HCT116 (cell line): ENCODE data around the gene CYP46A1. TPM values are rescaled to one million over a fixed set of nuclear protein-coding genes. Genes with fewer than 3 reads are reported as not detected.

Source experiments
- ATAC-seq: fragments of 200-7000 bp; cut with Tn5 transposase; 2 replicates; pipeline ENCODE4 v1.9.1; 2020; ENCODE audit warnings: mild to moderate bottlenecking, moderate library complexity
- BruUV-seq: library from RNA; stranded (reverse); fragments of 400-500 nt; replicated peaks from 2 replicates; lab custom pipeline; 2021; lab: Mats Ljungman, UMichigan
- CTCF ChIA-PET: fragments of 300-600 bp; sonication (Branson Sonifier 250); formaldehyde crosslinking; loops from one replicate; lab custom pipeline; 2021; ENCODE audit warnings: antibody characterized with exemption; lab: Charles Lee
- POLR2A ChIA-PET: fragments of 300-600, 350-600 bp; sonication (Branson Sonifier 250); formaldehyde crosslinking; loops from one replicate; lab custom pipeline; 2021; ENCODE audit warnings: antibody characterized with exemption; lab: Charles Lee
- RAD21 ChIA-PET, 2 experiments: fragments of 300-600 bp; sonication (Branson Sonifier 250); formaldehyde crosslinking; loops; one replicate each; lab custom pipeline; 2023; ENCODE audit warnings: low total read pairs in 2 of 2; ENCODE audit not compliant: uncharacterized antibody in 2 of 2, unreplicated experiment in 2 of 2, low non-redundant PET in 1 of 2; lab: Charles Lee
- DNase-seq: peaks from one replicate; pipeline ENCODE4 v3.0.0-alpha.2; 2010; ENCODE audit warnings: low read depth, low spot score
- H2AFZ ChIP-seq: fragments of 200-600 bp; shearing (Covaris generic), sonication (generic); 2 replicates; pipeline ENCODE4 v1.6.1; 2017; ENCODE audit warnings: low read depth, mixed run types, mixed read lengths, antibody characterized with exemption, low read length; ENCODE audit not compliant: poor library complexity, severe bottlenecking
- H3K27ac ChIP-seq: 2 replicates; pipeline ENCODE4 v1.5.1; 2012; ENCODE audit warnings: low read depth, low read length
- H3K27me3 ChIP-seq: fragments of 200-600 bp; sonication (generic); 2 replicates; pipeline ENCODE4 v1.6.1; 2016; ENCODE audit warnings: mixed run types, low read length, mixed read lengths; ENCODE audit not compliant: insufficient read depth
- H3K36me3 ChIP-seq, 2 experiments: fragments of 200-500 bp in 1 of 2; fragments of 200-600 bp in 1 of 2; sonication (Bioruptor generic) in 1 of 2; sonication (generic) in 1 of 2; 2 replicates each; pipeline versions ENCODE4 v1.5.1 to v1.6.1; 2014 to 2016; ENCODE audit warnings: low read length in 2 of 2, inconsistent platforms in 1 of 2, mixed read lengths in 1 of 2, mixed run types in 1 of 2; ENCODE audit not compliant: insufficient read depth in 2 of 2, control insufficient read depth in 1 of 2
- H3K4me1 ChIP-seq, 2 experiments: fragments of 200-600 bp in 1 of 2; sonication (generic) in 1 of 2; 2 replicates each; pipeline versions ENCODE4 v1.5.1 to v1.6.1; 2012 to 2017; ENCODE audit warnings: low read length in 2 of 2, inconsistent platforms in 1 of 2, mild to moderate bottlenecking in 1 of 2, mixed read lengths in 1 of 2, mixed run types in 1 of 2, moderate library complexity in 1 of 2; ENCODE audit not compliant: insufficient read depth in 2 of 2, control insufficient read depth in 1 of 2
- H3K4me2 ChIP-seq: fragments of 200-600 bp; sonication (generic); 2 replicates; pipeline ENCODE4 v1.6.1; 2017; ENCODE audit warnings: mixed run types, low read length, mixed read lengths
- H3K4me3 ChIP-seq, 2 experiments: fragments of 200-600 bp in 1 of 2; sonication (generic) in 1 of 2; replicated peaks in 1 of 2; 2 replicates each; pipeline ENCODE4 v1.5.1; 2011 to 2016; ENCODE audit warnings: low read length in 2 of 2, control low read depth in 1 of 2, low read depth in 1 of 2, mild to moderate bottlenecking in 1 of 2, mixed read lengths in 1 of 2, mixed run types in 1 of 2
- H3K79me2 ChIP-seq: fragments of 200-600 bp; sonication (generic); 2 replicates; pipeline ENCODE4 v1.6.1; 2017; ENCODE audit warnings: mild to moderate bottlenecking, mixed run types, low read length, moderate library complexity, mixed read lengths; ENCODE audit not compliant: insufficient read depth
- H3K9ac ChIP-seq: fragments of 200-600 bp; sonication (generic); 2 replicates; pipeline ENCODE4 v1.6.1; 2016; ENCODE audit warnings: low read length, mixed read lengths
- H3K9me2 ChIP-seq: fragments of 200-600 bp; sonication (generic), shearing (Covaris generic); 2 replicates; pipeline ENCODE4 v1.6.1; 2017; ENCODE audit warnings: mixed run types, mild to moderate bottlenecking, moderate library complexity; ENCODE audit not compliant: insufficient read depth
- H3K9me3 ChIP-seq, 2 experiments: fragments of 200-500 bp in 1 of 2; fragments of 200-600 bp in 1 of 2; sonication (Bioruptor generic) in 1 of 2; sonication (generic) in 1 of 2; 2 replicates each; pipeline ENCODE4 v1.6.1; 2014 to 2017; ENCODE audit warnings: low read length in 2 of 2, mixed read lengths in 2 of 2, inconsistent platforms in 1 of 2, low read depth in 1 of 2, mild to moderate bottlenecking in 1 of 2, mixed run types in 1 of 2, moderate library complexity in 1 of 2; ENCODE audit not compliant: control insufficient read depth in 1 of 2, insufficient read depth in 1 of 2
- H4K20me1 ChIP-seq: fragments of 200-600 bp; sonication (generic), shearing (Covaris generic); 2 replicates; pipeline ENCODE4 v1.6.1; 2017; ENCODE audit warnings: mixed run types, mild to moderate bottlenecking, moderate library complexity; ENCODE audit not compliant: insufficient read depth
- ATF3 ChIP-seq: IDR thresholded peaks from 2 replicates; pipeline ENCODE4 v1.6.1; 2012
- CBX3 ChIP-seq: IDR thresholded peaks from 2 replicates; pipeline ENCODE4 v1.6.1; 2012; ENCODE audit warnings: low read depth
- CEBPB ChIP-seq: IDR thresholded peaks from 2 replicates; pipeline ENCODE4 v1.6.1; 2012; ENCODE audit warnings: low read depth
- CTCF ChIP-seq, 3 experiments: fragments of 200-600 bp in 1 of 3; sonication (generic) in 1 of 3; IDR thresholded peaks in 2 of 3; conservative IDR thresholded peaks in 1 of 3; 2 replicates each; pipeline ENCODE4 v1.5.1; 2012 to 2017; ENCODE audit warnings: low read depth in 2 of 3, low read length in 2 of 3, antibody characterized with exemption in 1 of 3, borderline replicate concordance in 1 of 3, control low read depth in 1 of 3, mild to moderate bottlenecking in 1 of 3, mixed read lengths in 1 of 3, mixed run types in 1 of 3, moderate library complexity in 1 of 3; ENCODE audit not compliant: insufficient read depth in 1 of 3
- EGR1 ChIP-seq: IDR thresholded peaks from 2 replicates; pipeline ENCODE4 v1.6.1; 2012; ENCODE audit warnings: low read depth
- ELF1 ChIP-seq: IDR thresholded peaks from 2 replicates; pipeline ENCODE4 v1.6.1; 2012; ENCODE audit warnings: low read depth, borderline replicate concordance
- EZH2 ChIP-seq: fragments of 200-600 bp; sonication (generic); IDR thresholded peaks from 2 replicates; pipeline ENCODE4 v1.6.1; 2017; ENCODE audit warnings: antibody characterized with exemption, mixed run types
- JUND ChIP-seq: IDR thresholded peaks from 2 replicates; pipeline ENCODE4 v1.6.1; 2012
- SIN3A ChIP-seq: IDR thresholded peaks from 2 replicates; pipeline ENCODE4 v1.6.1; 2012; ENCODE audit warnings: low read depth
- SP1 ChIP-seq: IDR thresholded peaks from 2 replicates; pipeline ENCODE4 v1.6.1; 2012; ENCODE audit warnings: low read depth
- YY1 ChIP-seq: IDR thresholded peaks from 2 replicates; pipeline ENCODE4 v1.6.1; 2011; ENCODE audit warnings: low read length, low read depth, moderate library complexity, mild to moderate bottlenecking; ENCODE audit not compliant: insufficient replicate concordance; ENCODE audit errors: extremely low read depth
- ZBTB33 ChIP-seq: IDR thresholded peaks from 2 replicates; pipeline ENCODE4 v1.6.1; 2011; ENCODE audit warnings: mild to moderate bottlenecking, low read length, moderate library complexity; ENCODE audit not compliant: insufficient replicate concordance; ENCODE audit errors: extremely low read depth
- ZFX ChIP-seq: fragments of 450-650 bp; IDR thresholded peaks from 2 replicates; pipeline ENCODE4 v1.6.1; 2017
- ZNF274 ChIP-seq: fragments of 200-500 bp; sonication (Bioruptor generic); IDR thresholded peaks from 2 replicates; pipeline ENCODE4 v1.6.1; 2014; ENCODE audit warnings: mild to moderate bottlenecking, low read depth, low read length, inconsistent platforms
- intact Hi-C: fragments of 100-400 bp; cut with micrococcal nuclease; formaldehyde crosslinking; loops from 2 replicates; pipeline ENCODE4 v1.10.0; 2022
- total RNA-seq: library from RNA; stranded (reverse); gene quantifications from one replicate; pipeline ENCODE4 v1.2.1, GENCODE V29; 2021; ENCODE audit not compliant: unreplicated experiment

CYP46A1 gene
- total RNA-seq, 1 experiment from 2014 or later, result 0.76 TPM

DNA sequence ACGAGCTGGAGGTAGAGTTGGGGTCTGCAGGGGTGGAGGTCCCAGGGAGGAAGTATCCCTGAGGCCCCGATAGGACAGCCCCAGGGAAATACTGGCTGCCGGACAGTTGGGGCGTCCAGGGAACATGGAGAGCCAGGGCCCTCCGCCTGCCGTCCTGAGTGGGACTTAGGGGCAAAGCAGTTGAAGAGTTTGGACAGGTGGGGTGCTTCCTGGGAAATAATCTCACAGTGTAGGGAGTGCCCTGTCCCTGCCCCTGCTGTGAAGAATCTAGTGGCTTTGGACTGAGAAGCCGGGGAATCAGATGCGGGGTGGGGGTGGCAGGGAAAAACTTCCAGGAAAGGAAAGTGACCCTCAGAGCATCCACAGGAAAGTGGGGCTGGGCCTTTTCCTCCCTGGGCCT, 49.0 kb upstream of the CYP46A1 start:
- BruUV-seq, result no TSS peak
- no peak for DNase-seq
- no peaks in the 10 kb centered on the region for H3K9me3 ChIP-seq
- no peak overlapping the region for H3K9ac ChIP-seq
- no peaks in the 10 kb centered on the region for H3K27me3 ChIP-seq
- no peaks in the 10 kb centered on the region for H3K4me1 ChIP-seq
- H2AFZ ChIP-seq, result no peak overlapping the region
- CTCF ChIA-PET, result no interaction called here
- RAD21 ChIA-PET, result no interaction called here
- H3K27ac ChIP-seq, result no peak overlapping the region
- no peak for TF ChIP-seq CBX3
- TF ChIP-seq ZNF274, result no peak
- no peaks in the 10 kb centered on the region for H3K79me2 ChIP-seq
- H3K9me2 ChIP-seq, result no peaks in the 10 kb centered on the region
- H3K4me2 ChIP-seq, result no peak overlapping the region
- no peaks in the 10 kb centered on the region for H4K20me1 ChIP-seq
- POLR2A ChIA-PET, result no interaction called here
- intact Hi-C loops, result no loop called here
- no peak for ATAC-seq
- no peaks in the 10 kb centered on the region for H3K36me3 ChIP-seq
- no peak overlapping the region for H3K4me3 ChIP-seq

GRCh38 chr14:99636487-99636886, 47.6 kb upstream of the CYP46A1 start:
- Histone ChIP-seq H3K27ac (no peak overlapping the region), H2AFZ (no peak overlapping the region), H3K4me1 (no peaks in the 10 kb centered on the region), H3K9ac (no peak overlapping the region), H3K79me2 (no peaks in the 10 kb centered on the region), H3K9me2 (no peaks in the 10 kb centered on the region), H3K27me3 (no peaks in the 10 kb centered on the region), H3K4me3 (no peak overlapping the region), H3K36me3 (no peaks in the 10 kb centered on the region), H3K9me3 (no peaks in the 10 kb centered on the region), H4K20me1 (no peaks in the 10 kb centered on the region), H3K4me2 (no peak overlapping the region)
- ChIA-PET RAD21 (no interaction called here), CTCF (no interaction called here), POLR2A (no interaction called here)
- DNase-seq (no peak), ATAC-seq (no peak)
- intact Hi-C loops, result no loop called here
- TF ChIP-seq ATF3 (no peak), CBX3 (no peak), ELF1 (no peak), EGR1 (no peak), SIN3A (no peak), EZH2 (no peak), CTCF (IDR thresholded peaks at IDR 0.05 in 2 of 3, conservative IDR thresholded peaks at IDR 0.05 in 1 of 3; ENCODE audit: borderline replicate concordance in 1 of 3, insufficient read depth in 1 of 3, low read depth in 2 of 3, low read length in 2 of 3) (no peak), YY1 (no peak), ZBTB33 (no peak), SP1 (no peak), JUND (no peak), CEBPB (no peak), ZFX (no peak)
- no TSS peak for BruUV-seq
